ENCODE data around the gene PKIB.

PKIB gene

DNA sequence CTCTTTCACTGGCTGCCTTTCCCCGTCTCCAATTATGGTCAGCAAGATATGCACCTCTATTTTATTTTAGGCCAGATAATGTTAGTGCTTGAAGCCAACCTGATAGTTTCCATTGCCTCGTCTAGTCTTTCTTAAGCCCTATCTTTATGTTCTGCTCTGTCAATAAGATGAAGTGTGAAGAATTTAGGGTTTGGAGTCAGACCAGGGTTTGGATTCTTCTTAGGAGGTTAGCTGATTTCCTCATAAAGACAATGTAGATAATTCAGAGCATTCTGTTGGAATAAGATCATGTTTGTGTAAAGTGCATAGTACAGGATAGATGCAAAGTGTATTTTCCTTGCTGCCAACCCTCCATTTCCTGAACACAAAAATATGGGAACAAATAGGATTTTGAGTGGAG is 43.8 kb downstream of the PKIB start:
- Histone ChIP-seq H3K4ac (ENCODE audit: low read depth, low read length) (no peak overlapping the region), H3K23ac (ENCODE audit: low read length) (no peak overlapping the region), H3K4me1 (ENCODE audit: control insufficient read depth, low read depth, low read length) (no peaks in the 10 kb centered on the region), H3K4me3 (ENCODE audit: low read length) (no peak overlapping the region), H2BK5ac (ENCODE audit: low read length) (no peak overlapping the region), H3K79me2 (ENCODE audit: control insufficient read depth, insufficient read depth, low read length) (no peaks in the 10 kb centered on the region), H3K27me3 (ENCODE audit: insufficient read depth, low read length, poor library complexity) (no peaks in the 10 kb centered on the region), H3K79me1 (ENCODE audit: low read length) (no peaks in the 10 kb centered on the region), H3K27ac (ENCODE audit: low read depth, low read length) (no peak overlapping the region), H3K18ac (ENCODE audit: low read length) (no peak overlapping the region), H2BK120ac (ENCODE audit: low read depth, low read length) (no peak overlapping the region), H3K4me2 (ENCODE audit: low read length) (no peak overlapping the region), H2BK15ac (replicated peaks; ENCODE audit: low read depth) (no peak overlapping the region), H4K8ac (ENCODE audit: low read depth, low read length) (no peak overlapping the region), H3K9ac (ENCODE audit: low read length) (no peak overlapping the region), H4K5ac (ENCODE audit: low read length) (no peak overlapping the region), H3K36me3 (ENCODE audit: control insufficient read depth, insufficient read depth, low read length) (no peaks in the 10 kb centered on the region), H2AK5ac (ENCODE audit: low read length) (no peak overlapping the region), H3K56ac (ENCODE audit: low read length) (no peak overlapping the region)
- no peak for DNase-seq
- no CpG with 5 or more reads among the region's 2 CpGs for WGBS (ENCODE audit: extremely low coverage, insufficient coverage, low lambda C conversion rate)

DNA sequence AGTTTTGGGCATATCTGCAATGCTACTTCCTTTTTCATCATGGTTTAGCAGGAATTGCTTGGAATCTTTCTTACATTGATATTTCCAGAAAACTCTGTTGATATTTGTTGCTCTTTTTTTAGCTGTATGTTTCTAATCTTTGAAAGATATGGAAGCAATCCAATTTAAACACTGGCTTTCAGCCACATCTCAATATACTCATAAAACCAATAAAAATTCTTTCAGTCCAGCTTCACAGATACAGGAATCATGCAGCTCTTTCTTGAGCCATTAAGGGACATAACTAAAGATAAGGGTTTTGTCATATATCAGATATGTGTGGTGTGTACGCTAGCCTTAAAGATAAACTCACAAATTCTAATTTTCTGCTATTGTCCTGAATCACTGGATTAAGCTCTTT is 47.4 kb downstream of the PKIB start:
- Histone ChIP-seq H2BK15ac (replicated peaks; ENCODE audit: low read depth) (no peak overlapping the region), H3K27me3 (ENCODE audit: insufficient read depth, low read length, poor library complexity) (no peaks in the 10 kb centered on the region), H3K4me3 (ENCODE audit: low read length) (no peak overlapping the region), H3K56ac (ENCODE audit: low read length) (no peak overlapping the region), H3K9ac (ENCODE audit: low read length) (no peak overlapping the region), H2AK5ac (ENCODE audit: low read length) (no peak overlapping the region), H3K36me3 (ENCODE audit: control insufficient read depth, insufficient read depth, low read length) (no peaks in the 10 kb centered on the region), H4K8ac (ENCODE audit: low read depth, low read length) (no peak overlapping the region), H3K4ac (ENCODE audit: low read depth, low read length) (no peak overlapping the region), H3K4me1 (ENCODE audit: control insufficient read depth, low read depth, low read length) (no peaks in the 10 kb centered on the region), H3K27ac (ENCODE audit: low read depth, low read length) (no peak overlapping the region), H3K23ac (ENCODE audit: low read length) (no peak overlapping the region), H3K79me1 (ENCODE audit: low read length) (no peaks in the 10 kb centered on the region), H3K79me2 (ENCODE audit: control insufficient read depth, insufficient read depth, low read length) (no peaks in the 10 kb centered on the region), H3K4me2 (ENCODE audit: low read length) (no peak overlapping the region), H4K5ac (ENCODE audit: low read length) (no peak overlapping the region), H2BK5ac (ENCODE audit: low read length) (no peak overlapping the region), H2BK120ac (ENCODE audit: low read depth, low read length) (no peak overlapping the region), H3K18ac (ENCODE audit: low read length) (no peak overlapping the region)
- no CpG with 5 or more reads among the region's 1 CpG for WGBS (ENCODE audit: extremely low coverage, insufficient coverage, low lambda C conversion rate)
- no peak for DNase-seq

DNA sequence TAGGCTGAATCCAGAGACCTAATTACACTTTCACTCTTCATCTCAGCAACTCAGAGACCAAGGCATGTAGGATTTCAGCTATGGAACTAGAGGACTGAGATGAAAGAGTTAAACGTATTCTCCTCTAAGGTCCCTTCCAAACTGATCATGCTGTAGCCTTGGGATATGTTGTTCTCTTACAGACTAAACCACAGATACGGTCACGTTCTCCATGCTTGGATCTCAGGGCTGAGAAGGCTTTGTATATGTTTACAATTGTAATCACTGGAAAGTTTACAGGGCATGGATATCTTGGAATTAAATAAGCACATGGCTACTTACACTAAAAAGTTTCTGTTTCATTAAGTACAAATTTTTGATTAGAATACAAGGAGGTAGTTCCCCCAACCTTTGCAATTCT is 50.1 kb downstream of the PKIB start:
- WGBS (ENCODE audit: extremely low coverage, insufficient coverage, low lambda C conversion rate), result no CpG with 5 or more reads among the region's 3 CpGs
- Histone ChIP-seq H3K4me1 (ENCODE audit: control insufficient read depth, low read depth, low read length) (no peaks in the 10 kb centered on the region), H3K9ac (ENCODE audit: low read length) (no peak overlapping the region), H3K27me3 (ENCODE audit: insufficient read depth, low read length, poor library complexity) (no peaks in the 10 kb centered on the region), H3K4me3 (ENCODE audit: low read length) (no peak overlapping the region), H2BK5ac (ENCODE audit: low read length) (no peak overlapping the region), H3K79me2 (ENCODE audit: control insufficient read depth, insufficient read depth, low read length) (no peaks in the 10 kb centered on the region), H3K23ac (ENCODE audit: low read length) (no peak overlapping the region), H4K8ac (ENCODE audit: low read depth, low read length) (no peak overlapping the region), H3K36me3 (ENCODE audit: control insufficient read depth, insufficient read depth, low read length) (no peaks in the 10 kb centered on the region), H2AK5ac (ENCODE audit: low read length) (no peak overlapping the region), H2BK15ac (replicated peaks; ENCODE audit: low read depth) (no peak overlapping the region), H3K18ac (ENCODE audit: low read length) (no peak overlapping the region), H3K4me2 (ENCODE audit: low read length) (no peak overlapping the region), H4K5ac (ENCODE audit: low read length) (no peak overlapping the region), H3K79me1 (ENCODE audit: low read length) (no peaks in the 10 kb centered on the region), H3K56ac (ENCODE audit: low read length) (no peak overlapping the region), H2BK120ac (ENCODE audit: low read depth, low read length) (no peak overlapping the region), H3K27ac (ENCODE audit: low read depth, low read length) (no peak overlapping the region), H3K4ac (ENCODE audit: low read depth, low read length) (no peak overlapping the region)
- DNase-seq, result no peak

DNA sequence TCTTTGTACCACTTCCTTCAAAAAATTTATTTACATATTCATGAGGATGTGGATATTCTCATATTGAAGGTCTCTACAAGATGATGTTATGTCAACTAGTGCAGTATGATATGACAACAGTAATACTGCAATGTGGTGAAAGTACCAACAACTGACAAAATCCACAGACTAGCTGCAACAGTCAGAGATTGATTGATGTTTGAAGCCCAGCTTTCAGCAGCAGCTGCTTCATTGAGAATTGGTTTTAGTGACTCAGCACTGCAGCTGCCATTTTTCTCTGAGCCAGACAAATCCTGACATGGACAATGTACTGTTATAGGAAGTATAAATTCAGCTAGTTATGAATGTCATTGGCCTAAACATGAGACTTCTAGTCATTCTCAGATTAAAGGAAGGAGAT is 53.8 kb downstream of the PKIB start:
- H3K27ac ChIP-seq (ENCODE audit: low read depth, low read length), result no peak overlapping the region
- no peak overlapping the region for H3K4me2 ChIP-seq (ENCODE audit: low read length)
- no peak for DNase-seq
- H4K8ac ChIP-seq (ENCODE audit: low read depth, low read length), result no peak overlapping the region
- no peak overlapping the region for H3K23ac ChIP-seq (ENCODE audit: low read length)
- H3K4me3 ChIP-seq (ENCODE audit: low read length), result no peak overlapping the region
- H3K79me1 ChIP-seq (ENCODE audit: low read length), result no peaks in the 10 kb centered on the region
- no peaks in the 10 kb centered on the region for H3K36me3 ChIP-seq (ENCODE audit: control insufficient read depth, insufficient read depth, low read length)
- no peak overlapping the region for H3K9ac ChIP-seq (ENCODE audit: low read length)
- H3K27me3 ChIP-seq (ENCODE audit: insufficient read depth, low read length, poor library complexity), result no peaks in the 10 kb centered on the region
- H2BK5ac ChIP-seq (ENCODE audit: low read length), result no peak overlapping the region
- no peak overlapping the region for H3K4ac ChIP-seq (ENCODE audit: low read depth, low read length)
- H3K18ac ChIP-seq (ENCODE audit: low read length), result no peak overlapping the region
- H3K4me1 ChIP-seq (ENCODE audit: control insufficient read depth, low read depth, low read length), result no peaks in the 10 kb centered on the region
- no peak overlapping the region for H2BK15ac ChIP-seq (replicated peaks; ENCODE audit: low read depth)
- no peak overlapping the region for H3K56ac ChIP-seq (ENCODE audit: low read length)
- no peaks in the 10 kb centered on the region for H3K79me2 ChIP-seq (ENCODE audit: control insufficient read depth, insufficient read depth, low read length)
- H2BK120ac ChIP-seq (ENCODE audit: low read depth, low read length), result no peak overlapping the region
- no peak overlapping the region for H4K5ac ChIP-seq (ENCODE audit: low read length)
- no peak overlapping the region for H2AK5ac ChIP-seq (ENCODE audit: low read length)

DNA sequence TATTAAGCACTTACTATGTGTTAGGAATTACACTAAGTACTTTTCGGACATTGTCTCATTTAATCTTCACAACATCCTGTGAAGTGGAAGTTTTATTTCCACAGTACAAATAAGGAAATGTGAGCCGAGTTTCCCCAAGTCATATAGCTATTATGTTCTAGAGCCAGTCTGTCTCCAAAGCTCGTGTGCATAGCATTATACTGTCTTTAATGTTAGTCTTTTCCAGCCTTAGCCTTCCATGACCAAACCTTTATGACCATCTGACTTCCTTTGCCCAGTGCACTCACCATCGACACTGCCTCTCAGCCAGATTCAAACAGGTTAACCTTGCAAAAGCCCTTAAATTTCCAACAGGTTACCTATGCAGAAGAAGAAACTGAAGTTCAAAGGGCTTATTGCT is 55.7 kb downstream of the PKIB start:
- H3K79me1 ChIP-seq (ENCODE audit: low read length), result no peaks in the 10 kb centered on the region
- H2BK5ac ChIP-seq (ENCODE audit: low read length), result no peak overlapping the region
- no peak overlapping the region for H3K56ac ChIP-seq (ENCODE audit: low read length)
- H3K4ac ChIP-seq (ENCODE audit: low read depth, low read length), result no peak overlapping the region
- H3K23ac ChIP-seq (ENCODE audit: low read length), result no peak overlapping the region
- H4K8ac ChIP-seq (ENCODE audit: low read depth, low read length), result no peak overlapping the region
- no peaks in the 10 kb centered on the region for H3K4me1 ChIP-seq (ENCODE audit: control insufficient read depth, low read depth, low read length)
- H3K9ac ChIP-seq (ENCODE audit: low read length), result no peak overlapping the region
- no peak overlapping the region for H3K4me3 ChIP-seq (ENCODE audit: low read length)
- no peaks in the 10 kb centered on the region for H3K36me3 ChIP-seq (ENCODE audit: control insufficient read depth, insufficient read depth, low read length)
- H2BK15ac ChIP-seq (replicated peaks; ENCODE audit: low read depth), result no peak overlapping the region
- no peaks in the 10 kb centered on the region for H3K79me2 ChIP-seq (ENCODE audit: control insufficient read depth, insufficient read depth, low read length)
- no CpG with 5 or more reads among the region's 4 CpGs for WGBS (ENCODE audit: extremely low coverage, insufficient coverage, low lambda C conversion rate)
- DNase-seq, result no peak
- no peak overlapping the region for H3K4me2 ChIP-seq (ENCODE audit: low read length)
- H3K27me3 ChIP-seq (ENCODE audit: insufficient read depth, low read length, poor library complexity), result no peaks in the 10 kb centered on the region
- H3K18ac ChIP-seq (ENCODE audit: low read length), result no peak overlapping the region
- H4K5ac ChIP-seq (ENCODE audit: low read length), result no peak overlapping the region
- no peak overlapping the region for H2BK120ac ChIP-seq (ENCODE audit: low read depth, low read length)
- no peak overlapping the region for H3K27ac ChIP-seq (ENCODE audit: low read depth, low read length)
- no peak overlapping the region for H2AK5ac ChIP-seq (ENCODE audit: low read length)

DNA sequence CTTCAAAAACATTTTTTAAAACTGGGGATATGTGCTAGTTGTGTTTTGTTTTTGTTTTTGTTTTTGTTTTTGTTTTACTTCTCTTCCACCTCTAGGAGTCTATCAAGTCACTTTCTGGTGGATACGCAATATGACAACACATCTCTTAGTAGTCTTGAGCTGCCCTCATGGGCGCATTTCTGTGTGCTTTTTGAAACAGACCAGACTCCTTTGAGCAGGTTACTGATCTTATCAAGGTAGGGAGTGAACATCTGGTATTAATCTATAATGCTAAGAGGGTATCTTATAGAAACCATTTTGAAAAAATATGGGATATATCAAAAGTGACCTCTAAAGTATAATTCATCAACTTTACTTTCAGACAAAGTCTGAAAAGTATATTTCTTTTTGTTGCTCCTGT is 56.2 kb downstream of the PKIB start:
- Histone ChIP-seq H3K4me2 (ENCODE audit: low read length) (no peak overlapping the region), H4K5ac (ENCODE audit: low read length) (no peak overlapping the region), H2BK15ac (replicated peaks; ENCODE audit: low read depth) (no peak overlapping the region), H3K27me3 (ENCODE audit: insufficient read depth, low read length, poor library complexity) (no peaks in the 10 kb centered on the region), H4K8ac (ENCODE audit: low read depth, low read length) (no peak overlapping the region), H3K4me1 (ENCODE audit: control insufficient read depth, low read depth, low read length) (no peaks in the 10 kb centered on the region), H3K79me2 (ENCODE audit: control insufficient read depth, insufficient read depth, low read length) (no peaks in the 10 kb centered on the region), H3K56ac (ENCODE audit: low read length) (no peak overlapping the region), H3K79me1 (ENCODE audit: low read length) (no peaks in the 10 kb centered on the region), H3K4me3 (ENCODE audit: low read length) (no peak overlapping the region), H3K23ac (ENCODE audit: low read length) (no peak overlapping the region), H2BK5ac (ENCODE audit: low read length) (no peak overlapping the region), H3K18ac (ENCODE audit: low read length) (no peak overlapping the region), H3K27ac (ENCODE audit: low read depth, low read length) (no peak overlapping the region), H3K4ac (ENCODE audit: low read depth, low read length) (no peak overlapping the region), H3K9ac (ENCODE audit: low read length) (no peak overlapping the region), H3K36me3 (ENCODE audit: control insufficient read depth, insufficient read depth, low read length) (no peaks in the 10 kb centered on the region), H2BK120ac (ENCODE audit: low read depth, low read length) (no peak overlapping the region), H2AK5ac (ENCODE audit: low read length) (no peak overlapping the region)
- WGBS (ENCODE audit: extremely low coverage, insufficient coverage, low lambda C conversion rate), result no CpG with 5 or more reads among the region's 2 CpGs
- no peak for DNase-seq

Data from mesendoderm (in vitro differentiated cells).